ENCODE results near the gene R3HDM2.

GRCh38 chr12:57462912-57463253 lies 32.0 kb upstream of the R3HDM2 start:
- TF ChIP-seq, protein P1, sequence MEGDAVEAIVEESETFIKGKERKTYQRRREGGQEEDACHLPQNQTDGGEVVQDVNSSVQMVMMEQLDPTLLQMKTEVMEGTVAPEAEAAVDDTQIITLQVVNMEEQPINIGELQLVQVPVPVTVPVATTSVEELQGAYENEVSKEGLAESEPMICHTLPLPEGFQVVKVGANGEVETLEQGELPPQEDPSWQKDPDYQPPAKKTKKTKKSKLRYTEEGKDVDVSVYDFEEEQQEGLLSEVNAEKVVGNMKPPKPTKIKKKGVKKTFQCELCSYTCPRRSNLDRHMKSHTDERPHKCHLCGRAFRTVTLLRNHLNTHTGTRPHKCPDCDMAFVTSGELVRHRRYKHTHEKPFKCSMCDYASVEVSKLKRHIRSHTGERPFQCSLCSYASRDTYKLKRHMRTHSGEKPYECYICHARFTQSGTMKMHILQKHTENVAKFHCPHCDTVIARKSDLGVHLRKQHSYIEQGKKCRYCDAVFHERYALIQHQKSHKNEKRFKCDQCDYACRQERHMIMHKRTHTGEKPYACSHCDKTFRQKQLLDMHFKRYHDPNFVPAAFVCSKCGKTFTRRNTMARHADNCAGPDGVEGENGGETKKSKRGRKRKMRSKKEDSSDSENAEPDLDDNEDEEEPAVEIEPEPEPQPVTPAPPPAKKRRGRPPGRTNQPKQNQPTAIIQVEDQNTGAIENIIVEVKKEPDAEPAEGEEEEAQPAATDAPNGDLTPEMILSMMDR (IDR thresholded peaks at IDR 0.05; ENCODE audit: poor library complexity) = no peak
- no peak for TF ChIP-seq EZH2 (IDR thresholded peaks at IDR 0.05; ENCODE audit: borderline replicate concordance)
